Nephron (organoid): ENCODE measurements around the gene PIGX.
"Not testable (repeated sequence)": the region's sequence is repeated elsewhere in the genome, so short reads cannot be mapped to it uniquely, and the experiment has no call there.

Source experiments
- H3K27ac Mint-ChIP-seq, 3 experiments: 2 replicates each; pipeline ENCODE4 v1.8.0; 2020; ENCODE audit warnings: mixed read lengths in 3 of 3, mild to moderate bottlenecking in 2 of 3, moderate library complexity in 1 of 3
- H3K27me3 Mint-ChIP-seq: 2 replicates; pipeline ENCODE4 v1.8.0; 2021; ENCODE audit warnings: low read depth, mild to moderate bottlenecking, moderate library complexity, mixed read lengths
- H3K36me3 Mint-ChIP-seq: 2 replicates; pipeline ENCODE4 v1.8.0; 2020; ENCODE audit warnings: low read depth, mixed read lengths
- H3K4me1 Mint-ChIP-seq: 2 replicates; pipeline ENCODE4 v1.8.0; 2020; ENCODE audit warnings: mixed read lengths
- H3K4me3 Mint-ChIP-seq, 3 experiments: 2 replicates each; pipeline ENCODE4 v1.8.0; 2020; ENCODE audit warnings: mild to moderate bottlenecking in 3 of 3, mixed read lengths in 3 of 3, moderate library complexity in 2 of 3
- H3K9me3 Mint-ChIP-seq: 2 replicates; pipeline ENCODE4 v1.8.0; 2020; ENCODE audit warnings: mixed read lengths
- TF ChIP-seq, protein P1 (sequence below), 3 experiments: fragments of 200-600 bp; sonication (generic); IDR thresholded peaks; one replicate each; pipeline ENCODE4 v1.5.0; 2021; ENCODE audit warnings: antibody characterized with exemption in 3 of 3; ENCODE audit not compliant: unreplicated experiment in 3 of 3

The PIGX gene

DNA sequence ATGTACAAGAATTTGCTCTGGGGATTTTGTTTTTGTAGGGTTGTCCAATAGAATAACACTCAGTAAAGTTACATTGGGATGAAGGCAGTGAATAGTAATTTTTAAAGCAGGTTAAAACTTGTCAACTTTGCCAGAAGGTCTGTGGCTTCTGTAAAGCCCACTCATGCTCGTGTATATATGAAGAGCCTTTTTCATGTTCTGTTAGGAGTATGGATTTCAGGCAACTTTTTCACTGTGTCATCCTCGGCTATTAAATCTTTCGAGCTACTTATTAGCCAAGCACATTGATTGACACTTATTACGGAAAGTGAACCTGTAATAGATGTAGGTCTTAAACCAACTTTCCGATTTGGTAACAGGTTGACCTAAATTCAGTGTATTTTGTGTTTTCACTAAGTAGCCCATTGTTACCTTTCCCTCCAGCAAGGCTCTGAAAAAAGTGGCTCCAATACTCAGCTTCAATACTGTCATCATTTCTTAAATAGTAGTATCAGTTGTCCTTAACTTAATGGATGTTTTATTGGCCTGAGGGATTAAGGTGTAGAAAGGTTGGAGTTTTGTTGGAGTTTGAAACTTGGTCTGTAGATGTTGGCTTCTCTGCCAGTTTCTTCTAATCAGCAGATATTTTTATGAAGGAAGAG, 29.2 kb downstream of the PIGX start:
- H3K27ac Mint-ChIP-seq: peak overlapping the region; percentile 93 to 99 (median 99)
- TF ChIP-seq, protein P1, sequence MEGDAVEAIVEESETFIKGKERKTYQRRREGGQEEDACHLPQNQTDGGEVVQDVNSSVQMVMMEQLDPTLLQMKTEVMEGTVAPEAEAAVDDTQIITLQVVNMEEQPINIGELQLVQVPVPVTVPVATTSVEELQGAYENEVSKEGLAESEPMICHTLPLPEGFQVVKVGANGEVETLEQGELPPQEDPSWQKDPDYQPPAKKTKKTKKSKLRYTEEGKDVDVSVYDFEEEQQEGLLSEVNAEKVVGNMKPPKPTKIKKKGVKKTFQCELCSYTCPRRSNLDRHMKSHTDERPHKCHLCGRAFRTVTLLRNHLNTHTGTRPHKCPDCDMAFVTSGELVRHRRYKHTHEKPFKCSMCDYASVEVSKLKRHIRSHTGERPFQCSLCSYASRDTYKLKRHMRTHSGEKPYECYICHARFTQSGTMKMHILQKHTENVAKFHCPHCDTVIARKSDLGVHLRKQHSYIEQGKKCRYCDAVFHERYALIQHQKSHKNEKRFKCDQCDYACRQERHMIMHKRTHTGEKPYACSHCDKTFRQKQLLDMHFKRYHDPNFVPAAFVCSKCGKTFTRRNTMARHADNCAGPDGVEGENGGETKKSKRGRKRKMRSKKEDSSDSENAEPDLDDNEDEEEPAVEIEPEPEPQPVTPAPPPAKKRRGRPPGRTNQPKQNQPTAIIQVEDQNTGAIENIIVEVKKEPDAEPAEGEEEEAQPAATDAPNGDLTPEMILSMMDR (IDR thresholded peaks at IDR 0.05; ENCODE audit: unreplicated experiment in 3 of 3): no peak
- H3K36me3 Mint-ChIP-seq: peaks cover 39% of the 10 kb centered on the region
- peaks cover 5% of the 10 kb centered on the region for H3K9me3 Mint-ChIP-seq
- peak overlapping the region; percentile 95 to 99 (median 96) for H3K4me3 Mint-ChIP-seq
- no peaks in the 10 kb centered on the region for H3K27me3 Mint-ChIP-seq
- peaks cover 16% of the 10 kb centered on the region for H3K4me1 Mint-ChIP-seq

DNA sequence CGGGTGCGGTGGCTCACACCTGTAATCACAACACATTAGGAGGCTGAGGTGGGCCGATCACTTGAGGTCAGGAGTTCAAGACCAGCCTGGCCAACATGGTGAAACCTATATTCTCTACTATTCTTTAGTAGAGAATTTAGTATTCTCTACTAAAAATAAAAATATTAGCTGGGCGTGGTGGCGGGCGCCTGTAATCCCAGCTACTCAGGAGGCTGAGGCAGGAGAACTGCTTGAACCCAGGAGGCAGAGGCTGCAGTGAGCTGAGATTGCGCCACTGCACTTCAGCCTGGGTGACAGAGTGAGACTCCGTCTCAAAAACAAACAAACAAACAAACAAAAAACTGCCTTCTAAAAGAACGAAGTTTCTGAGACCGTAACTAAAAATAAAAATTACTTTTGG, 31.4 kb downstream of the PIGX start:
- H3K9me3 Mint-ChIP-seq: not testable (repeated sequence)

DNA sequence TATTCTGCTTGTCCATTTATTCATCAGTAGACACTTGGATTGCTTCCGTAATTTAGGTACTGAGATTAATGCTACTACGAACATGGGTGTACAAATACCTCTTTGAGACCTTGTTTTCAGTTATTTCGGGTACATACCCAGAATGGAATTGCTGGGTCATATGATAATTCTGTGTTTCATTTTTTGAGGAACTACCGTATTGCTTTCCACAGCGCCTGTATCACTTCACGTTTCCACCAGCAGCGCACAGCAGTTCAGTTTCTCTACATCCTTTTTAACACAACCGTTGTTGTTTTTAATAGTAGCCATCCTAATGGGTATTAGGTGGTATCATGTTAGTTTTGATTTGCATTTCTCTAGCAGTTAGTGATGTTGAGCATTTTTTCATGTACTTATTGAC, 36.9 kb downstream of the PIGX start:
- Mint-ChIP-seq H3K4me3 (no peak overlapping the region), H3K36me3 (peaks cover 73% of the 10 kb centered on the region), H3K27ac (no peak overlapping the region), H3K4me1 (no peaks in the 10 kb centered on the region), H3K9me3 (peaks cover 18% of the 10 kb centered on the region), H3K27me3 (no peaks in the 10 kb centered on the region)
- TF ChIP-seq, protein P1 (IDR thresholded peaks at IDR 0.05; ENCODE audit: unreplicated experiment in 3 of 3): no peak

More for the DNA sequence above, 31.4 kb downstream of the PIGX start:
- H3K27me3 Mint-ChIP-seq, H3K27ac Mint-ChIP-seq, H3K4me3 Mint-ChIP-seq: not testable (repeated sequence)
- peaks cover 16% of the 10 kb centered on the region for H3K4me1 Mint-ChIP-seq
- peaks cover 38% of the 10 kb centered on the region for H3K36me3 Mint-ChIP-seq

DNA sequence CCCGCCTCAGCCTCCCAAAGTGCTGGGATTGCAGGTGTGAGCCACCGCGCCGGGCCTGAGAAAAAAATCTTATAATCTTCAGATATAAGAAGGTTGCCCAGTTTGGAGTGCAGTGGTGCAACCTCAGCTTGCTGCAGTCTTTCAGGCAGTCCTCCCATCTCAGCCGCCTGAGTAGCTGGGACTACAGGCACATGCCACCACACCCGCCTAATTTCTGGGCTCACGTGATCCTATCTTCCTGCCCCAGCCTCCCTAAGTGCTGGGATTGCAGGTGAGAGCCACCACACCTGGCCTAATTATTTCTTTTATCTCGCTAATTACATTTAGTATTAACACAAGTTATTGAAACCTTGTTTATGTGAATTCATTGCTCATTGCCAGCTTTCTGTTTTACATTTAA, 41.0 kb downstream of the PIGX start:
- no peaks in the 10 kb centered on the region for H3K27me3 Mint-ChIP-seq
- H3K4me1 Mint-ChIP-seq: no peaks in the 10 kb centered on the region
- no peak overlapping the region for H3K4me3 Mint-ChIP-seq
- H3K27ac Mint-ChIP-seq: no peak overlapping the region
- TF ChIP-seq, protein P1 (IDR thresholded peaks at IDR 0.05; ENCODE audit: unreplicated experiment in 3 of 3): no peak
- H3K36me3 Mint-ChIP-seq: peaks cover 84% of the 10 kb centered on the region
- peaks cover 32% of the 10 kb centered on the region for H3K9me3 Mint-ChIP-seq

DNA sequence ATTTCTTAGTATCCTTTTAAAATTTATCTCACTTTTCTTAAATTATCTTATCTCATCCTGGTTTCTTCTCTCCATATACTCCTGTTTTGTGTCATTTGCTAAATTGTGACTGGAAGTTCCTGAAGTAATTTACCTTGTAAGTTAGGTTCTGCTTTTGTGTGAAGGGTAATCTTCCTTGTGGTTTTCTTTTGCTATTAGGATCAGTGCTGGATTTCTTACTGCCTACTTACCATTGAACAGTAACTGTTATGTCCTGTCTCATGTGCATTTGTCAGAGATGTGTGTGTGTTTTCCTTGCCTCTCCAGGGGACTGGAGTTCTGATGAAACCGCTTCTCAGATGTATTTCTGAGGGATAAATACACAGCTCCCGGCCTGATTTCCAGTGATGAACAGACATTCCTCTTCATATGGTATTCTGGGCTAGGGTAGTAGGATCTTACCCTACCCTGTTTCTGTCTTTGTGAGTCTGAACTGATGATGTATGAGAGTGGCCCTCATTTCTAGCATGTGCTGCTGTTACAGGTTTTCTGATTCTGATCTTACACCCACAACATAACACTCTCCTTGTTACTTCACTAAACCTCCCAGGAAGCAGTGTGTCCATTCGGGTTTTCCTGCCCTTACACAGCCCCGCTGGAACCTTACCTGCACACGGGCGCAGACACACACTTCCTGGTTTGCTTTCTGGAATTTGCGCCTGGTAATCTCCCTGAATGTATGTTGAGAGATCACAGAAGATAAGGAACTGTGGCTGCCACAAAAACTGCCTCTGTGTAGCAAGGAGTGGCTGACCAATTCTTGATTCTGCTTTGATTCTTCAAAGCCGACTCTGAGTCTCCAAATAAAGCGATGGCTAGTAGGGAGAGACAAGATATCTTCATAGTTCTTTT, 42.2 kb downstream of the PIGX start:
- Mint-ChIP-seq H3K36me3 (peaks cover 83% of the 10 kb centered on the region), H3K27ac (peak overlapping the region in 2 of 3 experiments; percentile 42 to 51), H3K9me3 (peaks cover 23% of the 10 kb centered on the region), H3K27me3 (no peaks in the 10 kb centered on the region), H3K4me1 (no peaks in the 10 kb centered on the region), H3K4me3 (no peak overlapping the region)
- TF ChIP-seq, protein P1 (IDR thresholded peaks at IDR 0.05; ENCODE audit: unreplicated experiment in 3 of 3): no peak

DNA sequence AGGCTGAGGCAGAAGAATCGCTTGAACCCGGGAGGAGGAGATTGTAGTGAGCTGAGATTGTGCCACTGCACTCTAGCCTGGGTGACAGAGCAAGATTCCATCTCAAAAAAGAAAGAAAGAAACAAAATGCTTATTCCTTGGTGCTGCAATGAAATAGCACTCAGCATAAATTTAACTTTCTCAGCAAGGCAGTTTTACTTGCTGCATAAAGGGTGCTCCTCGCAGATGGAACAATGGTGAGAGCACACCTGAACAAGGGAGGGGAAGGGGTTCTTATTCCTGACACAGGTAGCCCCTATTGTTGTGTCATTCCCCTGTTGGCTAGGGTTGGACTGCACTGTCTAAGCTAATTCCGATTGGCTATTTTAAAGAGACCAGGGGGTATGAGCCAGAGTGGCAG, 44.6 kb downstream of the PIGX start:
- peaks cover 27% of the 10 kb centered on the region for H3K9me3 Mint-ChIP-seq
- peaks cover 81% of the 10 kb centered on the region for H3K36me3 Mint-ChIP-seq
- H3K4me1 Mint-ChIP-seq: no peaks in the 10 kb centered on the region
- no peak overlapping the region for H3K4me3 Mint-ChIP-seq
- TF ChIP-seq, protein P1 (IDR thresholded peaks at IDR 0.05; ENCODE audit: unreplicated experiment in 3 of 3): no peak
- no peak overlapping the region for H3K27ac Mint-ChIP-seq
- no peaks in the 10 kb centered on the region for H3K27me3 Mint-ChIP-seq
